ENCODE results near the gene PDE4D.

DNA sequence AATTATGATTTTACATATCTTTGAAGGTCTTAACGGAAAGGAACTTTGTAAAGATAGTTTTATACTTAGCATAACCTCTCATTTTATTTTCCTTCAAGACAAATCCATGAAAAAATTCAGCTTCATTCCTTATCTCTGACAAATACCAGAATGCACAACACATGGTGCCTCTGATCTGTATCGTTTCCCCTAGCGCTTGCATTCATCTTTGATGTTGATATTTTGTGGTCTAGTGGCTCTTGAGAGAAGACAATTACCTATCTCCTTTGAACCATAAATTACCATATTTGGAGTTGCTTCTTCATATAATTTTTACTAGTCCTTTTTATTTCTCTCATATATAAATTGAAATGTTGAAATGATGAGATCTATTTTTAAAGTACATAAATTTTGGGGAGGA, 551.3 kb downstream of the PDE4D start:
- TF ChIP-seq POLR2A (IDR thresholded peaks at IDR 0.05; ENCODE audit: low read depth, low read length) (no peak), PAX5 (IDR thresholded peaks at IDR 0.05; ENCODE audit: insufficient read depth, low read length, severe bottlenecking) (no peak), POLR2AphosphoS5 (IDR thresholded peaks at IDR 0.05; ENCODE audit: low read depth, low read length) (no peak)
